Right lobe of liver (tissue), 6 donors: ENCODE measurements around the gene CYTH2. TPM values are rescaled to one million over a fixed set of nuclear protein-coding genes. Genes with fewer than 3 reads are reported as not detected.

Source experiments
- ATAC-seq, 4 donors: fragments of 200-7000 bp; cut with Tn5 transposase; one replicate each; pipeline ENCODE4 v1.9.1; 2020; ENCODE audit warnings: mild to moderate bottlenecking in 4 of 4, moderate library complexity in 4 of 4
- DNase-seq, 3 donors: peaks; one replicate each; pipeline ENCODE4 v3.0.0-alpha.2; 2020
- H3K27ac ChIP-seq, 3 donors: fragments of 200-600 bp; one replicate each; pipeline ENCODE4 v1.8.0; 2022
- H3K27me3 ChIP-seq, 2 donors: fragments of 200-600 bp; one replicate each; pipeline ENCODE4 v1.8.0; 2022
- H3K36me3 ChIP-seq, 4 donors: fragments of 200-600 bp; sonication (generic) in 1 of 4; one replicate each; pipeline versions ENCODE4 v1.5.1 to v1.8.0; 2017 to 2022; ENCODE audit warnings: control low read depth in 1 of 4
- H3K4me1 ChIP-seq, 4 donors: fragments of 200-600 bp; sonication (generic) in 1 of 4; one replicate each; pipeline versions ENCODE4 v1.5.1 to v1.8.0; 2017 to 2022; ENCODE audit warnings: control low read depth in 1 of 4
- H3K4me3 ChIP-seq, 3 donors: fragments of 200-600 bp; one replicate each; pipeline ENCODE4 v1.8.0; 2022
- H3K9me3 ChIP-seq, 4 donors: fragments of 200-600 bp; sonication (generic) in 1 of 4; one replicate each; pipeline versions ENCODE4 v1.5.1 to v1.8.0; 2017 to 2022; ENCODE audit warnings: control low read depth in 1 of 4
- CTCF ChIP-seq, 4 donors: fragments of 200-600 bp in 3 of 4; fragments of 450-650 bp in 1 of 4; IDR thresholded peaks; one replicate each; pipeline versions ENCODE4 v1.5.1 to v1.8.0; 2016 to 2022; ENCODE audit warnings: antibody characterized with exemption in 4 of 4, mild to moderate bottlenecking in 2 of 4
- POLR2A ChIP-seq: fragments of 450-650 bp; IDR thresholded peaks from one replicate; pipeline ENCODE4 v1.6.1; 2017; ENCODE audit warnings: antibody characterized with exemption, mild to moderate bottlenecking
- WGBS: methylation state at CpG from one replicate; pipeline ENCODE4 v1.1.6; 2018; ENCODE audit warnings: low coverage, low lambda C conversion rate; ENCODE audit not compliant: insufficient coverage; ENCODE audit errors: missing lambda C conversion rate; 5-methylcytosine and 5-hydroxymethylcytosine counted together
- intact Hi-C, 2 donors: fragments of 100-400 bp; cut with DNase I; formaldehyde crosslinking; loops; one replicate each; pipeline versions ENCODE4 v1.11.2 to v1.14.1; 2022
- total RNA-seq, 6 experiments: library from RNA; depleted of rRNA in 2 of 6; stranded (reverse); fragments of >200 nt in 2 of 6; fragmentation: NEBNext Ultra II Directional in 3 of 6; extraction: Animal tissue kit (Norgen Biotek cat#: 25700) in 3 of 6; gene quantifications; one replicate each; pipeline versions ENCODE4 v1.1.0 to v1.2.4, GENCODE V29; 2016 to 2023
- donor health status: DM: no; HTN: yes; CAD: no.
- donor health status: DM: no; HTN: no; CAD: no.
- donor health status: DM: no; HTN: no; CAD: no.
- donor health status: DM: no; HTN: yes; CAD: no.
- donor health status: DM: no; HTN: yes; CAD: no.

The CYTH2 gene
- total RNA-seq, 6 experiments from 2014 or later = 7.7 to 22.7 (median 13.5) TPM

GRCh38 chr19:48471836-48472235 lies 2.7 kb downstream of the CYTH2 start:
- intact Hi-C loops = no loop called here
- TF ChIP-seq CTCF (IDR thresholded peaks at IDR 0.05) (no peak), POLR2A (no peak)
- Histone ChIP-seq H3K27me3 (no peaks in the 10 kb centered on the region), H3K4me3 (no peak overlapping the region), H3K36me3 (peaks cover 0 to 44% (median 21%) of the 10 kb centered on the region in 4 donors), H3K4me1 (peaks cover 0 to 8% (median 4%) of the 10 kb centered on the region in 4 donors), H3K27ac (no peak overlapping the region), H3K9me3 (no peaks in the 10 kb centered on the region)
- 94% methylated on average over 3 of the region's 4 CpGs for WGBS
- ATAC-seq (no peak), DNase-seq (no peak)

GRCh38 chr19:48473161-48473966 lies 4.2 kb downstream of the CYTH2 start:
- H3K36me3 ChIP-seq = peaks cover 0 to 44% (median 21%) of the 10 kb centered on the region in 4 donors
- no peaks in the 10 kb centered on the region for H3K27me3 ChIP-seq
- ATAC-seq (no peak), DNase-seq (no peak)
- 60% methylated on average over 6 of the region's 14 CpGs for WGBS
- intact Hi-C loops = no loop called here
- no peaks in the 10 kb centered on the region for H3K9me3 ChIP-seq
- H3K4me1 ChIP-seq = peaks cover 0 to 8% (median 4%) of the 10 kb centered on the region in 4 donors
- H3K27ac ChIP-seq = no peak overlapping the region
- no peak for TF ChIP-seq CTCF (IDR thresholded peaks at IDR 0.05)
- no peak overlapping the region for H3K4me3 ChIP-seq

GRCh38 chr19:48474084-48474592 lies 5.0 kb downstream of the CYTH2 start:
- 77% methylated on average over 2 of the region's 16 CpGs for WGBS
- Histone ChIP-seq H3K4me3 (no peak overlapping the region), H3K4me1 (peaks cover 0 to 8% (median 4%) of the 10 kb centered on the region in 4 donors), H3K27me3 (no peaks in the 10 kb centered on the region), H3K36me3 (peaks cover 0 to 44% (median 21%) of the 10 kb centered on the region in 4 donors), H3K27ac (no peak overlapping the region), H3K9me3 (no peaks in the 10 kb centered on the region)
- TF ChIP-seq POLR2A (no peak), CTCF (IDR thresholded peaks at IDR 0.05) (no peak)
- no peak for ATAC-seq
- DNase-seq = no peak
- intact Hi-C loops = no loop called here

- ATAC-seq (no peak), DNase-seq (no peak)
- no peaks in the 10 kb centered on the region for H3K27me3 ChIP-seq
- intact Hi-C loops = no loop called here
- no peaks in the 10 kb centered on the region for H3K9me3 ChIP-seq
- TF ChIP-seq CTCF (IDR thresholded peaks at IDR 0.05) (no peak), POLR2A (no peak)
- 96% methylated on average over 6 of the region's 17 CpGs for WGBS
- peaks cover 0 to 6% (median under 1%) of the 10 kb centered on the region in 4 donors for H3K4me1 ChIP-seq
- H3K36me3 ChIP-seq = peaks cover 0 to 43% (median 20%) of the 10 kb centered on the region in 4 donors
- no peak overlapping the region for H3K4me3 ChIP-seq
- H3K27ac ChIP-seq = no peak overlapping the region
These were observed 6.3 kb downstream of the CYTH2 start for GRCh38 chr19:48475369-48476068.
